ENCODE measurements around the gene OTOF. TPM values are rescaled to one million over a fixed set of nuclear protein-coding genes. Genes with fewer than 3 reads are reported as not detected.

Gene OTOF
- total RNA-seq, 2 donors from 2014 or later: not detected

GRCh38 chr2:26444236-26444635, 33.7 kb downstream of the OTOF start:
- H3K27me3 ChIP-seq: no peaks in the 10 kb centered on the region
- no peak for DNase-seq
- no peak for TF ChIP-seq CTCF (IDR thresholded peaks at IDR 0.05)
- no peaks in the 10 kb centered on the region for H3K4me1 ChIP-seq
- H3K4me3 ChIP-seq: no peak overlapping the region
- no peak overlapping the region for H3K9ac ChIP-seq (ENCODE audit: low read depth in 2 of 2, low read length in 2 of 2)
- no peaks in the 10 kb centered on the region for H3K36me3 ChIP-seq
- no peak overlapping the region for H3K27ac ChIP-seq
- intact Hi-C loops (cut with DNase I): no loop called here
- no peaks in the 10 kb centered on the region for H3K9me3 ChIP-seq

- Histone ChIP-seq H3K4me1 (no peaks in the 10 kb centered on the region), H3K27me3 (no peaks in the 10 kb centered on the region), H3K36me3 (no peaks in the 10 kb centered on the region), H3K9me3 (no peaks in the 10 kb centered on the region), H3K27ac (no peak overlapping the region), H3K4me3 (no peak overlapping the region), H3K9ac (ENCODE audit: low read depth in 2 of 2, low read length in 2 of 2) (no peak overlapping the region)
- TF ChIP-seq CTCF (IDR thresholded peaks at IDR 0.05): no peak
- DNase-seq: no peak
- intact Hi-C loops (cut with DNase I): no loop called here
These were observed 35.2 kb downstream of the OTOF start for GRCh38 chr2:26442707-26443106.

- no peak for DNase-seq
- Histone ChIP-seq H3K27me3 (no peaks in the 10 kb centered on the region), H3K27ac (no peak overlapping the region), H3K9ac (ENCODE audit: low read depth in 2 of 2, low read length in 2 of 2) (no peak overlapping the region), H3K9me3 (no peaks in the 10 kb centered on the region), H3K36me3 (no peaks in the 10 kb centered on the region), H3K4me3 (no peak overlapping the region), H3K4me1 (no peaks in the 10 kb centered on the region)
- intact Hi-C loops (cut with DNase I): no loop called here
- no peak for TF ChIP-seq CTCF (IDR thresholded peaks at IDR 0.05)
These were observed 35.6 kb downstream of the OTOF start for GRCh38 chr2:26442301-26442700.

GRCh38 chr2:26438926-26439325, 39.0 kb downstream of the OTOF start:
- H3K4me3 ChIP-seq: no peak overlapping the region
- DNase-seq: no peak
- intact Hi-C loops (cut with DNase I): no loop called here
- no peak for TF ChIP-seq CTCF (IDR thresholded peaks at IDR 0.05)
- H3K9me3 ChIP-seq: no peaks in the 10 kb centered on the region
- H3K4me1 ChIP-seq: no peaks in the 10 kb centered on the region
- H3K9ac ChIP-seq (ENCODE audit: low read depth in 2 of 2, low read length in 2 of 2): no peak overlapping the region
- no peaks in the 10 kb centered on the region for H3K36me3 ChIP-seq
- no peaks in the 10 kb centered on the region for H3K27me3 ChIP-seq
- H3K27ac ChIP-seq: no peak overlapping the region

GRCh38 chr2:26438526-26438925, 39.4 kb downstream of the OTOF start:
- intact Hi-C loops (cut with DNase I): no loop called here
- DNase-seq: no peak
- Histone ChIP-seq H3K4me3 (no peak overlapping the region), H3K9me3 (no peaks in the 10 kb centered on the region), H3K27ac (no peak overlapping the region), H3K9ac (ENCODE audit: low read depth in 2 of 2, low read length in 2 of 2) (no peak overlapping the region), H3K27me3 (no peaks in the 10 kb centered on the region), H3K36me3 (no peaks in the 10 kb centered on the region), H3K4me1 (no peaks in the 10 kb centered on the region)
- no peak for TF ChIP-seq CTCF (IDR thresholded peaks at IDR 0.05)

GRCh38 chr2:26435106-26435505, 42.8 kb downstream of the OTOF start:
- no peaks in the 10 kb centered on the region for H3K36me3 ChIP-seq
- intact Hi-C loops (cut with DNase I): no loop called here
- no peak for TF ChIP-seq CTCF (IDR thresholded peaks at IDR 0.05)
- H3K27ac ChIP-seq: no peak overlapping the region
- H3K4me3 ChIP-seq: no peak overlapping the region
- H3K9ac ChIP-seq (ENCODE audit: low read depth in 2 of 2, low read length in 2 of 2): no peak overlapping the region
- H3K9me3 ChIP-seq: no peaks in the 10 kb centered on the region
- no peak for DNase-seq
- H3K27me3 ChIP-seq: no peaks in the 10 kb centered on the region
- no peaks in the 10 kb centered on the region for H3K4me1 ChIP-seq

All from colonic mucosa (tissue), 4 donors.